Nephron (organoid): ENCODE data around the gene BMPER.
"Not testable (repeated sequence)": the region's sequence is repeated elsewhere in the genome, so short reads cannot be mapped to it uniquely, and the experiment has no call there.

ENCODE experiments used
- H3K27ac Mint-ChIP-seq, 3 experiments: 2 replicates each; pipeline ENCODE4 v1.8.0; 2020; ENCODE audit warnings: mixed read lengths in 3 of 3, mild to moderate bottlenecking in 2 of 3, moderate library complexity in 1 of 3
- H3K27me3 Mint-ChIP-seq: 2 replicates; pipeline ENCODE4 v1.8.0; 2021; ENCODE audit warnings: low read depth, mild to moderate bottlenecking, moderate library complexity, mixed read lengths
- H3K36me3 Mint-ChIP-seq: 2 replicates; pipeline ENCODE4 v1.8.0; 2020; ENCODE audit warnings: low read depth, mixed read lengths
- H3K4me1 Mint-ChIP-seq: 2 replicates; pipeline ENCODE4 v1.8.0; 2020; ENCODE audit warnings: mixed read lengths
- H3K4me3 Mint-ChIP-seq, 3 experiments: 2 replicates each; pipeline ENCODE4 v1.8.0; 2020; ENCODE audit warnings: mild to moderate bottlenecking in 3 of 3, mixed read lengths in 3 of 3, moderate library complexity in 2 of 3
- H3K9me3 Mint-ChIP-seq: 2 replicates; pipeline ENCODE4 v1.8.0; 2020; ENCODE audit warnings: mixed read lengths
- CTCF ChIP-seq, 3 experiments: fragments of 200-600 bp; sonication (generic); IDR thresholded peaks; one replicate each; pipeline ENCODE4 v1.5.0; 2021; ENCODE audit warnings: antibody characterized with exemption in 3 of 3; ENCODE audit not compliant: unreplicated experiment in 3 of 3

BMPER gene

GRCh38 chr7:34168013-34168412, 262.7 kb downstream of the BMPER start:
- Mint-ChIP-seq H3K36me3 (no peaks in the 10 kb centered on the region), H3K4me1 (no peaks in the 10 kb centered on the region), H3K27me3 (no peaks in the 10 kb centered on the region), H3K27ac (no peak overlapping the region), H3K9me3 (peaks cover 6% of the 10 kb centered on the region), H3K4me3 (no peak overlapping the region)
- no peak for TF ChIP-seq CTCF (IDR thresholded peaks at IDR 0.05; ENCODE audit: unreplicated experiment in 3 of 3)

DNA sequence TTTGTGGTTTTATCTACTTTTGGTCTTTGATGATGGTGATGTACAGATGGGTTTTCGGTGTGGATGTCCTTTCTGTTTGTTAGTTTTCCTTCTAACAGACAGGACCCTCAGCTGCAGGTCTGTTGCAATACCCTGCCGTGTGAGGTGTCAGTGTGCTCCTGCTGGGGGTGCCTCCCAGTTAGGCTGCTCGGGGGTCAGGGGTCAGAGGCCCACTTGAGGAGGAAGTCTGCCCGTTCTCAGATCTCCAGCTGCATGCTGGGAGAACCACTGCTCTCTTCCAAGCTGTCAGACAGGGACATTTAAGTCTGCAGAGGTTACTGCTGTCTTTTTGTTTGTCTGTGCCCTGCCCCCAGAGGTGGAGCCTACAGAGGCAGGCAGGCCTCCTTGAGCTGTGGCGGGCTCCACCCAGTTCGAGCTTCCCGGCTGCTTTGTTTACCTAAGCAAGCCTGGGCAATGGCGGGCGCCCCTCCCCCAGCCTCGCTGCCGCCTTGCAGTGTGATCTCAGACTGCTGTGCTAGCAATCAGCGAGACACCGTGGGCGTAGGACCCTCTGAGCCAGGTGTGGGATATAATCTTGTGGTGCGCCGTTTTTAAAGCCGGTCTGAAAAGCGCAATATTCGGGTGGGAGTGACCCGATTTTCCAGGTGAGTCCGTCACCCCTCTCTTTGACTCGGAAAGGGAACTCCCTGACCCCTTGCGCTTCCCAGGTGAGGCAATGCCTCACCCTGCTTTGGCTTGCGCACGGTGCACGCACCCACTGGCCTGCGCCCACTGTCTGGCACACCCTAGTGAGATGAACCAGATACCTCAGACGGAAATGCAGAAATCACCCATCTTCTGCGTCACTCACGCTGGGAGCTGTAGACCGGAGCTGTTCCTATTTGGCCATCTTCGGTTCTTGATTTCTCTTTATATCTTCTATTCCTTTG, 269.6 kb downstream of the BMPER start:
- not testable (repeated sequence) for H3K4me1 Mint-ChIP-seq, H3K36me3 Mint-ChIP-seq, H3K27me3 Mint-ChIP-seq, H3K27ac Mint-ChIP-seq
- peak overlapping the region in 1 of 3 experiments; percentile 67 for H3K4me3 Mint-ChIP-seq
- H3K9me3 Mint-ChIP-seq: peaks cover 14% of the 10 kb centered on the region

- Mint-ChIP-seq H3K27ac (no peak overlapping the region), H3K9me3 (peaks cover 14% of the 10 kb centered on the region)
These were observed 270.5 kb downstream of the BMPER start for GRCh38 chr7:34175837-34176236.

DNA sequence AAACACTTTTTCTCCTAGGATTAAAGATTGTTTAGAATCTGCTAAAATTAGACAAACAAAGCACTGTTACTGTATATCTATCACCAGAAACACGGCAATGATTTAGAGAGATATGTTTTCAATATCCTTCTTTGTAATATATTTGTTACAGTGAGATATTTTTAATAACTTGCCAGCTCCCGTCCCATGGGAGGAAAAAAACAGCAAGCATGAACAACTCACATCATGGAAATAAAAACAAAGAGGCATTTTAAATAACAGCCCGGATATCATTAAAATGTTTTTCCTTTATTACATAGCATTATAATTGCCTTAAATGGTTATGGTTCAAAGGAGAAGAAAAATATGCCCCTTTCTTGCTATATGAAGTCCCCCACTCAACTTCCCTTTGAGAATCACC, 272.1 kb downstream of the BMPER start:
- peaks cover 3% of the 10 kb centered on the region for H3K27me3 Mint-ChIP-seq
- H3K4me1 Mint-ChIP-seq: peaks cover 9% of the 10 kb centered on the region
- no peak overlapping the region for H3K4me3 Mint-ChIP-seq
- peaks cover 9% of the 10 kb centered on the region for H3K36me3 Mint-ChIP-seq
- no peak for TF ChIP-seq CTCF (IDR thresholded peaks at IDR 0.05; ENCODE audit: unreplicated experiment in 3 of 3)
- peak overlapping the region in 1 of 3 experiments; percentile 32 for H3K27ac Mint-ChIP-seq
- H3K9me3 Mint-ChIP-seq: peaks cover 15% of the 10 kb centered on the region

More at GRCh38 chr7:34175837-34176236, 270.5 kb downstream of the BMPER start:
- Mint-ChIP-seq H3K27me3 (peaks cover 3% of the 10 kb centered on the region), H3K4me1 (peaks cover 9% of the 10 kb centered on the region), H3K4me3 (no peak overlapping the region), H3K36me3 (peaks cover 9% of the 10 kb centered on the region)
- no peak for TF ChIP-seq CTCF (IDR thresholded peaks at IDR 0.05; ENCODE audit: unreplicated experiment in 3 of 3)

DNA sequence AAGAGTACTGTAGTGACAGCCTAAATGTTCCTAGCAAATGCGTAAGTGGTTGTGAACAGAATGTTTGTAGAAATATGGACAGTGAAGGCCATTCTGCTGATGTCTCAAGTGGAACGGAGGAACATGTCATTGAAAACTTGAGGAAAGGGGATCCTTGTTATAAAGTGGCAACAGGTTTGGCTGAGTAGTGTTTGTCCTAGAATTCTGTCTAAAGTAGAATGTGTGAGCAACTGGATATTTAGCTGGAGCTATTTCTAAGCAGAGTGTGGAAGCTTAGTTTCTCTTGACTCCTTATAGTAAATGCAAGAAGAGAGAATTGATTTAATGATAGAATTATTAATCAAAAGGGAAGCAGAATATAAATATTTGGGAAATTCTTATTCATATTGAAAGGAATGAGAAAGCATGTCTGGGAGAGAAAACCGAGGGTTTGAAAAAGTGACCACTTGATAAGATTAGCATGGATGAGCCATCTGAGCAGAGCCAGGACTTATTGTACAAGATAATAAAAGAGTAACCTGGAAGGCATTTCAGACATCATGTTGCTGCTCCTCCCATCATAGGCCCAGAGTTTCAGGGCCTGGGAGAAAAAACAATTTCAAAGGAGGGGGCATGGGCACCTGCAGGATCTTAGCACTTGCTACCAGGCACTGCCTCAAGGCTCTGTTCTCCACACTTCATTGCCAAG, 276.1 kb downstream of the BMPER start:
- no peak overlapping the region for H3K4me3 Mint-ChIP-seq
- H3K36me3 Mint-ChIP-seq: no peaks in the 10 kb centered on the region
- no peak overlapping the region for H3K27ac Mint-ChIP-seq

More for the DNA sequence above, 276.1 kb downstream of the BMPER start:
- H3K27me3 Mint-ChIP-seq: peaks cover 3% of the 10 kb centered on the region
- peaks cover 5% of the 10 kb centered on the region for H3K4me1 Mint-ChIP-seq
- TF ChIP-seq CTCF (IDR thresholded peaks at IDR 0.05; ENCODE audit: unreplicated experiment in 3 of 3): no peak
- H3K9me3 Mint-ChIP-seq: peaks cover 6% of the 10 kb centered on the region
